HEK293 (cell line): ENCODE measurements around the gene RLN3.

Experiments
- ELK4 ChIP-seq: IDR thresholded peaks from 2 replicates; pipeline ENCODE4 v1.6.1; 2011; ENCODE audit warnings: mild to moderate bottlenecking, low read depth, low read length, borderline replicate concordance
- GLIS1 ChIP-seq: fragments of 450-650 bp; formaldehyde crosslinking; IDR thresholded peaks from 2 replicates; pipeline ENCODE4 v1.5.1; 2016; ENCODE audit warnings: missing biosample characterization, missing genetic modification characterization
- HIC1 ChIP-seq: fragments of 450-650 bp; formaldehyde crosslinking; IDR thresholded peaks from 2 replicates; pipeline ENCODE4 v1.5.1; 2016; ENCODE audit warnings: missing biosample characterization, missing genetic modification characterization
- KLF8 ChIP-seq: fragments of 450-650 bp; formaldehyde crosslinking; IDR thresholded peaks from 2 replicates; pipeline ENCODE4 v1.5.1; 2016; ENCODE audit warnings: missing biosample characterization, missing genetic modification characterization
- PATZ1 ChIP-seq: fragments of 450-650 bp; formaldehyde crosslinking; IDR thresholded peaks from 2 replicates; pipeline ENCODE4 v1.5.1; 2016; ENCODE audit warnings: missing biosample characterization, missing genetic modification characterization
- RBAK ChIP-seq: fragments of 450-650 bp; formaldehyde crosslinking; IDR thresholded peaks from 2 replicates; pipeline ENCODE4 v1.5.1; 2016; ENCODE audit warnings: missing biosample characterization, missing genetic modification characterization
- REST ChIP-seq: fragments of 450-650 bp; formaldehyde crosslinking; IDR thresholded peaks from 2 replicates; pipeline ENCODE4 v1.5.1; 2016; ENCODE audit warnings: missing biosample characterization, missing genetic modification characterization
- WT1 ChIP-seq: fragments of 450-650 bp; formaldehyde crosslinking; IDR thresholded peaks from 2 replicates; pipeline ENCODE4 v1.5.1; 2016; ENCODE audit warnings: missing biosample characterization, missing genetic modification characterization
- ZBTB10 ChIP-seq: fragments of 450-650 bp; formaldehyde crosslinking; IDR thresholded peaks from 2 replicates; pipeline ENCODE4 v1.5.1; 2016; ENCODE audit warnings: missing biosample characterization, missing genetic modification characterization
- ZBTB17 ChIP-seq: fragments of 450-650 bp; formaldehyde crosslinking; IDR thresholded peaks from 2 replicates; pipeline ENCODE4 v1.5.1; 2016; ENCODE audit warnings: missing biosample characterization, missing genetic modification characterization
- ZFP3 ChIP-seq: fragments of 450-650 bp; formaldehyde crosslinking; IDR thresholded peaks from 2 replicates; pipeline ENCODE4 v1.5.1; 2016; ENCODE audit warnings: low read depth, missing biosample characterization, missing genetic modification characterization
- ZFP37 ChIP-seq: fragments of 450-650 bp; formaldehyde crosslinking; IDR thresholded peaks from 2 replicates; pipeline ENCODE4 v1.5.1; 2016; ENCODE audit warnings: missing biosample characterization, missing genetic modification characterization
- ZNF2 ChIP-seq: fragments of 450-650 bp; formaldehyde crosslinking; IDR thresholded peaks from 2 replicates; pipeline ENCODE4 v1.5.1; 2016; ENCODE audit warnings: missing biosample characterization, missing genetic modification characterization
- ZNF221 ChIP-seq: fragments of 450-650 bp; formaldehyde crosslinking; IDR thresholded peaks from 2 replicates; pipeline ENCODE4 v1.5.1; 2017; ENCODE audit warnings: missing biosample characterization, missing genetic modification characterization, borderline replicate concordance
- ZNF335 ChIP-seq: fragments of 450-650 bp; formaldehyde crosslinking; conservative IDR thresholded peaks from 2 replicates; pipeline ENCODE4 v1.5.1; 2016; ENCODE audit warnings: missing biosample characterization, missing genetic modification characterization
- ZNF398 ChIP-seq: fragments of 450-650 bp; formaldehyde crosslinking; IDR thresholded peaks from 2 replicates; pipeline ENCODE4 v1.5.1; 2017; ENCODE audit warnings: missing biosample characterization, missing genetic modification characterization
- ZNF558 ChIP-seq: fragments of 450-650 bp; formaldehyde crosslinking; IDR thresholded peaks from 2 replicates; pipeline ENCODE4 v1.5.1; 2016; ENCODE audit warnings: missing biosample characterization, missing genetic modification characterization
- ZNF626 ChIP-seq: fragments of 450-650 bp; sonication (Bioruptor Pico); formaldehyde crosslinking; IDR thresholded peaks from 2 replicates; pipeline ENCODE4 v1.5.1; 2018; ENCODE audit warnings: missing biosample characterization, missing genetic modification characterization, inconsistent platforms
- ZNF677 ChIP-seq: fragments of 450-650 bp; IDR thresholded peaks from 2 replicates; pipeline ENCODE4 v1.5.0; 2018; ENCODE audit warnings: missing biosample characterization, mild to moderate bottlenecking, missing genetic modification characterization, moderate library complexity
- ZNF692 ChIP-seq: fragments of 450-650 bp; formaldehyde crosslinking; IDR thresholded peaks from 2 replicates; pipeline ENCODE4 v1.5.1; 2016; ENCODE audit warnings: missing biosample characterization, missing genetic modification characterization
- ZNF768 ChIP-seq: fragments of 450-650 bp; formaldehyde crosslinking; IDR thresholded peaks from 2 replicates; pipeline ENCODE4 v1.5.1; 2018; ENCODE audit warnings: missing biosample characterization, mild to moderate bottlenecking, missing genetic modification characterization
- ZNF777 ChIP-seq: fragments of 450-650 bp; formaldehyde crosslinking; IDR thresholded peaks from 2 replicates; pipeline ENCODE4 v1.5.1; 2017; ENCODE audit warnings: missing biosample characterization, missing genetic modification characterization, borderline replicate concordance
- ZXDB ChIP-seq: fragments of 450-650 bp; formaldehyde crosslinking; IDR thresholded peaks from 2 replicates; pipeline ENCODE4 v1.5.1; 2016; ENCODE audit warnings: missing biosample characterization, missing genetic modification characterization

RLN3 gene

GRCh38 chr19:14031719-14032480 lies 4.0 kb downstream of the RLN3 start, which contains the start of gene IL27RA (continued):
- TF ChIP-seq ZNF692 (tag by site-specific recombination) (0 out of 2 replicates have a peak, but pooled peaks have one; percentile 29), PATZ1 (tag by site-specific recombination) (peak; percentile 92), RBAK (tag by site-specific recombination) (no peak), ZFP3 (tag by site-specific recombination) (no peak), ZBTB10 (tag by site-specific recombination) (peak; percentile 96), ZNF677 (tag by site-specific recombination) (no peak), ZNF335 (tag by site-specific recombination) (peak; percentile 86), HIC1 (tag by site-specific recombination) (peak; percentile 42; the same call in 1 of the 2 replicates), ZNF2 (tag by site-specific recombination) (0 out of 2 replicates have a peak, but pooled peaks have one; percentile 65), ZNF768 (tag by site-specific recombination) (no peak), ZBTB17 (peak; percentile 59), ZNF626 (no peak), ZXDB (tag by site-specific recombination) (peak; percentile 57; the same call in 1 of the 2 replicates), REST (tag by site-specific recombination) (no peak), ZFP37 (tag by site-specific recombination) (0 out of 2 replicates have a peak, but pooled peaks have one; percentile 70), ELK4 (no peak), ZNF221 (tag by site-specific recombination) (no peak), GLIS1 (peak; percentile 80), ZNF558 (no peak), WT1 (tag by site-specific recombination) (0 out of 2 replicates have a peak, but pooled peaks have one; percentile 11), ZNF777 (tag by site-specific recombination) (no peak; the same call in 1 of the 2 replicates), KLF8 (peak; percentile 33; the same call in 1 of the 2 replicates), ZNF398 (tag by site-specific recombination) (peak; percentile 81)
